Measurements from ENCODE around the gene TTC21B.

Gene TTC21B

DNA sequence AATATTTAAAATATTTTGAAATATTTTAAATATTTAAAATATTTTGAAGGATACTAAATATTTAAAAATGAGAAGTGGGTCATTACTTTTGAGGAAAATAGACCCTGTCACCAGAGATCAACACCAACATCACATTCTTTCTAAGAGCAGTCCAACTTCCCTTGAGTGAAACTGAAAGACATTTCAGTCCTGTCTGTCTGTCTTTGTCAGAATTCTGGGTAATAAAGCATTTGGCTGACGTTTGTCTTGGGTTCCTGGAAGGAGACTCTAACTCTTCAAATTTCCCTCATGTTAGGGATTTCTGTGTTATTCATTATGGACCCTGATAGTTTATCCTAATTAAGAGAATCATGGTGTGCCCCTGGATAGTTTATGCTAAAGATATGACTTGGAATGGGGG, 32.8 kb downstream of the TTC21B start:
- no peak for DNase-seq

DNA sequence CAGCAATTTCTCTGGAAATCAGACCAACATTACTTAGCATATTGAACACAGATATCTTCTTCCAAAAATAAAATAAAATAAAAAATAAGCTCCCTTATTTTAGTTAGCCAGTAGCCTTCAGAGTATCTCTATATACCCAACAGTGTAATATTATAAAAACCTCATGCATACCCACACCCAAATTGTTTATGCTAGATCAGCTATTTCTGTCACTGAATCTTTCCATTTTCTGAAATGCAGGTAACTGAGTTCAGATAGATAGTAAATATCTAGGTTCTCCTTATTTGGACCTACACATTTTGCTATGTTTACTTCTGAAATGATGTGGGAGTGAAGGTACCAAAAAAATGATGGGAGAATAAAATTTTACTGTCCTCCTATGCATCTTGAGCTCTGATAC, 39.9 kb downstream of the TTC21B start:
- DNase-seq, result no peak

DNA sequence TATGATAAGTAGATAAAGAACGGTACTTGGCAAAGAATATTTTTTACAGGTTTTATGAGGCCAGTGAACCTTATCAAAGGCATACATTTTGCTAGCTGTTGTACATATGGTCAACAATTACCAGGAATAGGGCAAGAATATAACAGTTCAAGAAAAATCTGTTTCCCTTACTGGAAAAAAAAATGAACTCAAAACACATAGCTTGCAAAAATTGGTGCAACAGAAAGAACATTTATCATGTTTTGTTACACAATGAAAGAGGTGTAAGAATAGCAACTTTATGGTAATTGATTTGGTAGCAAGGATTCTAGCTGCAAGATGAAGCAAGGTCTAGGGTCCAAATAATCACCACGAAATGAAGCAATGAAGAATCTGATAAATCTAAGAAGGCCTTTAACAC, 41.6 kb downstream of the TTC21B start:
- DNase-seq, result no peak

DNA sequence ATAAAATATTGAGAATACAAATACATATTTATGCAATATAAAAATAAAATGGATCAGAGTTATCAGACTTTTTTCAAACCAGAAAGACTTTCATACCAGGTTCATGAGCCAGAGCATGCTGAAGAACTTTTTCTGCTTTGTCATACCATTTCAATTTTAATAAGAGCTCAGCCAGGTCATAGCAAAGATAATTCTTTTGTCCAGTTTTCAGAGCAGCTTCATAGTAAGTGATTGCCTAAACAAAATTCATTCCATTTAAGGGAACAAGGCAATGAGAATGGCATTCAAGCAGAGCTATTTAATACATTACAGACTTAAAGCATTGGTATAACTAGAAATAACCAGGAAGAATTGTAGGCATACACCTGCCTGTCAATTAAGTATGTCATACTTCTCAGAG, 42.3 kb downstream of the TTC21B start:
- no peak for DNase-seq

DNA sequence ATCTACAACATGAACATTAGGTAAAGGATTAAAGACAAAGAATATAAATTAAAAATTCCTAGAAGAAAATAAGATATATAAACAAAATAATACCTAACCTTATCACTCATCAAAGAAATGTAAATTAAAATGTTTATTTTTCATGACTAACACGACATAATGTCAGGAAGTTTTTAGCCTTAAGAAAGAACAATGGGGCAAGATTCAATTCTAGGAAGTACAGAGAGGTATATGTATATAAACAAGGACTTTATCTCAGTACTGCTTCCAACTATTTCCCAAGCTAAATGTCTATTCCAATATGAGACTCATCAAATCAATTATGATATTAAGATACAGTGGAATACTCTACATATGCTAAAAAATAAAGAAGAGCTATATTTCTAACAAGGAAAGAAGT, 44.1 kb downstream of the TTC21B start:
- no peak for DNase-seq

DNA sequence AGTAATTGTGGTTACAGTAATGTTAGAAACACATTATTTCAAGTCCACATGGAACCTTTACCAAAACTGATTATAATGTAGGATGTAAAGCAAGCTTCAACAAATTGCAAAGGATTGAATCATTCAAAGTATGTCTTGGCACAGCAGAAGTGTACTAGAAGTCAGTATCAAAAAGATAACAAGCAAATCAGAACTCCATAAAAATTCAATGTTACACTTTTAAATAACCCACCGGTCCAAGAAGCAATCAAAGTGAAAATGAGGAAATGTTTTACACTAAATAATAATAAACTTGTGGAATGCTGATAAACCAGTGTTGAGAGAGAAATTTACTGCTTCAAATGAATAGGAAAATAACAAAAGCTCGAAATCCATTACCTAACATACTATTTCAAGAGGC, 47.7 kb downstream of the TTC21B start:
- DNase-seq, result no peak

DNA sequence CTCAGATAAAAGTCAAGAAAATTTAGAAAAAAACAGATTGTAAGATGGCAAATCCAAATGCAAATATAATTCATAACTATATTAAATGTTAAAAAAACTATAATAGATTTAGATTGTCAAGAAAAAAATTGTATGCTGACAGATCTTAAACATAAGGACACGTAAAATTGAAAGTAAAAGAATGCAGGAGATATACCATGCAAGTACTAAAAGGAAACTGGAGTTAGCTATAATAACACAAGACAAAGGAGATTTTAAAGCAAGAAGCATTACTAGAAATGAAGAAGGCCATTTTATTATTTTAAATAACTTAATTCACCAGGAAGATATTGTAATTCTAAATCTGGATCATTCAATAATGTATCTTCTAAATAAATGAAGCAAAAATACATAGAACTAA, 48.3 kb downstream of the TTC21B start:
- no peak for DNase-seq

DNA sequence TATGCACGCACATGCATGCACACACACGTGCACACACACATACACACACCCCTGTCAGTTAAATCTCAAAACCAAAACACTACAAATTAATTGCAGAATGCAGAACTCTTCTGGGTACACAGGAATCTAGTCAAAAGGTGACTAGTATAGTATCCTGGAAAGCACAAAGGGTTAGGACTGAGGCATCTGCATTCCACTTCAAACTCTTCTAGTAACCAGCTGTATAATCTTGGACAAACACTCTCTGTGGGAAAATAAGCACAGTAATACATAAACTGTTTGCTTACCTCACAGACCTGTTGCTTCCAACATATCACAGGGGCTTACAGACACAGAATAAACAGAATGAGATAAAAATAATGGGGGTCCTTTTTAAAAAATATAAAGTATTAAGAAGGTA, 49.1 kb downstream of the TTC21B start:
- no peak for DNase-seq

DNA sequence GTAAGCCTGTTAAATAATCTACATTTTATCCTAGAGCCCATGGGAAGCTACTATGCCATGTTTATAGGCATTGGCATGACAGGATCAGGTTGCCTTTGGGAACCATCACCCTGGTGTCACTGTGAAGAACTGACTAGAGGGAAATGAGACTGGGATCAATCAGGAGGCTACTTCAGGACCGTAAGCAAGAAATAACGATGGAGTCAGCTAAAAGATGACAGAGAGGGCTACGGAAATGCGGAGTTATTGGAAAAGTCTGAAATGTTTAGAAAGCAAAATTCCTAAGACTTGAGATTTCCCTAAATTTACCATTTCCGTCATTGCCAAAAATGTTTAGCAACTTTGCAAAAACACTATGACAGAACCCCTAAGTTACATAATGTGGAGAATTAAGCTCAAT, 50.2 kb downstream of the TTC21B start:
- no peak for DNase-seq

DNA sequence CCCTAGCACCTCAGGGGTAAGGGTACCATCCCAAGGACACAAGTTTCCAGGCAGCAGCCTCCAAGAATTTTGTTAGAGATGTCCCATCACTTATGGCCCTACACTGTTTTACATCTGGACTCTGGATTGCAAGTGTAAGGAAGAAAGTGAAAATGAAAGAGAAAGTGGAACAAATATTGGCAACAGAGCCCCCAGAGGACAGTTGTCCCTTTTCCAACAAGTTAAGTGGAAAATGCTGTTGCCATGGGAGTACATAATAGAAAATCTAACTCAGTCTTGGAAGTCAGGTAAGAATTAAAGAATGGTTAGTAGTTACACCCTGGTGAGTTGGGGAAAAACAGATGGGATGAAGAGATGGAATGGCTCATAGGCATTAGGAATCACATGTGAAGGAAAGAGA, 50.6 kb downstream of the TTC21B start:
- DNase-seq, result no peak

DNA sequence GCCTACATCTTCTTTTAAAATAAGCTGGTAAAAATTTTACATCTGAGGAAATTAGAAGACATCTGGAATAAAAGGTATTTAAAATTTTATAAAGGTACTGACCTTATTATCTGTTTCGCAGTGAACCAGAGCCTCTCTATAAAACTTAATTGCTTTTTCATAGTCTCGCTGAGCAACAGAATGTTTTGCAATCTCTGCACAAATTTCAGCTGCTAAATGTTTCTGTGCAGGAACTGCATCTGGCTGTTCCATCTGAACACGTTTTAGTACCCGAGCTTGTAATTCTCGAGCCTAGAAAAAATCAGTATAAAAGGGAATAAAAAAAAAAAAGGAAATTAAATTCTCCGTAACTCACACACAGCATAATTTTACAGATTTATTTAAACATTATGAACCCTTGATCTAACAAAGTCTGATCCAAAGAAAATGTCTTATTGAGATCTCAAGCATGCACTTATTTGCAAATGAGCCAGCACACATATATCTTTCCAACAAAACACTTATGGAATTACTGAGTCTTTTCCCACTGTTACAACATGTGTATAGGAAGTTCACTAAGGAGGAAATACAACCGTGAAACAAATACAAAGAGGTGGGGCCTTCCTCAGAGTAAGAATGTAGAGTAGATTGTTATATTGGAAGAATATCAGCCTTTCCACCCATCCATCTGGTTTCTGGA, 51.8 kb downstream of the TTC21B start:
- DNase-seq, result no peak

DNA sequence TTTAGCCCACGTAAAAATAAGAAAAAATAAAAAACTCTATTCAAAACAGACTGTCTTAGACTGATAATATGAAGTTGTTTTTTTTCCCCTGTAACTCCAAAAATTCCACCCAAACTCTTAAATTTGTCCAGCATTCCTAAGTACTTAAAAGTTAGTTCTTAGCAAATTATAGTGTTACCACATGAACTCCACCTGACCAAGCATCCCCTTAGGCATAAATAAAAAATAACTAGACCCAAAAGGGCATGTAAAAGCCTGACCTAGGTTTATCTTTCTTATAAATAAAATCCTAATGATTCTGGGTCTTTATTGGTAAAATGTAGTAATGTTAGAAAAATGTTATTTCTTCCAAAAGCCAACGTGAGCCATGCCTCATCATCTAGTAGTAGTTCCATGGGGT, 54.3 kb downstream of the TTC21B start:
- DNase-seq, result no peak

DNA sequence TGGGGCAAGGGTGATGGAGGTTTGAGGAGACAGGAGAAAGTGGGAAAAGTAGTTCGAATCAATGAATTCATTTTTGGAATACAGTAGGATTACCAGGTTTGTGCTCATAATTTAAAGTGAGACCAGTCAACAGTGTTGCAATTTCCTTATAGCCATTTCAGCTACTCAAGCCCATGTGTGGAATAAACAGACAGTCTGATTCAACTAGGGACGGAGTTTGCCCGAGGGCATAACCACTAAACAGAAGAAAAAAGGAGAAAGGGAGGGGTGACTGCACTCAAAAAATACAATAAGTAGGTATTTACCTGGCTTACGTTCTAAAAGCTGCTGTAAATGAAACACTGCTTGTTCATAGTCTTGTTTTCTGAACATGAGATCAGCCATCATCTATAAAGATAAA, 55.2 kb downstream of the TTC21B start:
- DNase-seq, result no peak

DNA sequence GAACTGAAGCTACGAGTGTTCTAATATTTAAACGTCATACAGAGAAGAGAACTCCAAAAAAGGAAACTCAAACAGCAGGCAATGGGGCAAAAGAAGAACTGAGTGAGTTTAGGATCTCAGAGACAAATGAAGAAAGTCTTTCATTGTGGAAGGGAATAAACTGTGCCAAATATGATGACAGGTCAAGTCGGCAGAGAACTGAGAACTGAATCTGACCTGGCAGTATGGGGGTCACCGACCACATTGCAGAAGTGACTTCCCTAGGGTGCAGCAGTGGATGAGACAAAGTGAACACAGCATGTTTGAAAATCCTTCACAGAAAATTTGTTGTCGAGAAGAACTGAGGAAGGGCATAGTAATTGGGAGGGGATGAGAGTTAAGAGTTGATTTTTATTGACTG, 55.9 kb downstream of the TTC21B start:
- no peak for DNase-seq

DNA sequence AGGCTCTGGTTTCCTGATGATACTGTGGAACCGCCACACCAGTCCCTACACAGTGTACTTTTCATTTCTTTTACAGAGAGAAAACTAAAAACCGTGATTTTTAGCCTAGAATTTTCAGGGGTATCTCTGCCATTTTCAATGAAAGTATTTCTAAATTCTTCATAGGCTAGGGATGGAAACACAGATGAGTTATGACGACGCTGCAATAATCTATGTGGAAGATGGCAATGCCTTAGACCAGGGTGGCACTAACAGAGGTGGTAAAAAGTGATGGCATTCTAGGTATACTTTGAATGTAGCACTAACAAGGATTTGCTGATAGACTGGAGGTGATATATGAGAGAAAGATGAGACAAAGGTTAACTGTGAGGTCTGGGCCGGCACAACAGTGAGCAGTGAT, 56.5 kb downstream of the TTC21B start:
- DNase-seq, result no peak

DNA sequence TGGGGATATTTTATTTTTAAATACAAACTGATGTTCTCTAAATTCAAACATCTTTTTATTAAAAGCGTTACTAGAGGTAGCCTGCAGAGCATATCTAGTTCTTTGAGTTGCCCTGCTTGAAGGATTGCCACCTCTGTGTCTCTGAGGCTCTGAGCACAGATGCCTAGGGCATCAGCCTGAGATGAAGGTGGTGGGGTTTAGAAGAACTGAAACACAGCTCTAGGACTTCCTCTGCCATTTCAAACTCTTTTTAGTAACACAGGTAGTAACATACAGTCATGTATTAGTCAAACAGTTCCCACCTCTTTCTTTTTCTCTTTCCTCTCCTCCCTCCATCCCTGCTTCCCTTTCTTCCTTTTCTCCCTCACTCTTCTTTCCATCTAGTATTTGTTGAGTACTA, 57.6 kb downstream of the TTC21B start:
- DNase-seq, result no peak

DNA sequence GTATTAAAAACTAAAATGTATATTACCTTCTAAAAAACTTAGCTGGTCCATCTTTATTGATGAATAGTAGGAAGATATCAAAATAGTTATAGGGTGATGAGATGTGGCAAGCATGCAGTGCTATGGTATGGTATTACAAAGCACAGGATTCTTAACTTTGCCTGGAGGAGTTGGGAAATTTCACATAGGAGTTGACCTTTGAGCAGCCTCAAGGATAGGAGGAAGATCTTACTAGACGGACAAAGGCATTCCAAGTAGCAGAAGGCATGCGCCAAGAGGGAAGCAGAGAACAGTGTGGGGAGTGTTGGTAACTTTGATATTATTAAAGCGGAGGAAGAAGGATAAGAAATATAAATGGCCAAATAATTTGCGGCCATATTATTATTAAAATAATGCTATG, 60.0 kb downstream of the TTC21B start:
- DNase-seq, result no peak

DNA sequence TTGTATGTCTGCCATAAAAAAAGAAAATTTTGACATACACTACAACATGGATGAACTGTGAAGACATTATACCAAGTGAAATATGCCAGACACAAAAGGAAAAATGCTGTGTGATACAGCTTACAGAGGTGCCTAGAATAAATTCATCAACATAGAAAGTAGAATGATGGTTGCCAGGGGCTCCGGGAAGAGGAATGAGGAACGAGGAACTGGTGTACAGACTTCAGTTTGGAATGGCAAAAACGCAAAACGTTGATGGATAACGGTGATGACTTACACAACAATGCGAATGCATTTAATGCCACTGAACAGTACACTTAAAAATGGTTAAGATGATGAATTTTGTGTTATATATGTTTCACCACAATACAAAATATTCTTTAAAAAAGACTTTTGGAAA, 61.0 kb downstream of the TTC21B start:
- DNase-seq, result no peak

DNA sequence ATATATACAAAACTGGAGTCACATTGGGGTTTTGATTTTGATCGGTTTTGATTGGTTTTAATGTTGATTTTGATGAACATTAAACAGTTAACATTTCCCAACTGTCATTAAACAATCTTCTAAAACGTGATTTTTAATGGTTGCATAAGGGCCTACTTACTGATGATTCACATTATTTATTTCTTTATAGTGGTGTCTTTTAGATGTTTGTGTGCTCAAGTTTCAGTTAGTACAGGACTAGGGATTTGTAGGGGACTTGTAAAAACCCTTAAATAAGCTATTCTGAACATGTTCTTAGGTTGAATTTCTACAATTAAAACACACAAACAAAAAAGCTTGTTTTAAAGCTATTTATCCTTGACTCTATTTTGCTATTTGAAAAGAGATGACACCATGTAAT, 61.6 kb downstream of the TTC21B start:
- DNase-seq, result no peak

DNA sequence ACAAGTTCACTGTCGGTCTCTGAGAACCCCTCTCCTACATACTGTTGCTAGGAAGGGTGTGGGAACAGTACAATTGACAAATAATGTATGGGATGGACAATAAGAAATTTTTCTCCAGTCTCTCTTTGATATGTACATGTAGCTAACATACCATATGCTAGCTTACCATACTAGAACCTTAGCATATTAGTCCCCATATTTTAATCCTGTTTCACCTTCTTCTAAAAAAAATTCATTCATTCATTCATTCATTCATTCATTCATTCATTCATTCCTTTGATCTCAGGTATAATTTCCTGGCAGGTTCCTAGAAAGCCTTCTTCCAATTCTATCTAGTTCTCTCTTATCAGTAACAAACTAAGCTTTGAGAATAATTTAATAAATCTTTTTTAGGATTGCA, 62.2 kb downstream of the TTC21B start:
- DNase-seq, result no peak

DNA sequence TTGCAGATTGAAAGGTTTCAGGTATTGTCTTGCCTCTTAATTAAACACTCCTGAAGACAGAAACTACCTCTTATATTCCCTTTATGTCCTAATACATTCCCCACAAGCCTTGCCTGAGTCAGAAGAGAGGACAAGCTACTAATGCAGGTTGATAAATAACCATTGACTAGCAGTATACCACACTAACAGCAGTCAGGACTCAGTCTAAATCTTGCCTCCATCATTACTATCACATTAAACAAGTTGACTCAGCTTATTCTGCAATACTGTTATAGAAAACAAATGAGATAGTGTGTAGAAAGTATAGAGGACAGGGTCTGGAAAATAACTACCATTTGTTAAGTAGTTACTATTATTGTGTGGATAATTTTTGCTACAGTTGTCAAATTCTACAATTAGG, 63.8 kb downstream of the TTC21B start:
- DNase-seq, result no peak

DNA sequence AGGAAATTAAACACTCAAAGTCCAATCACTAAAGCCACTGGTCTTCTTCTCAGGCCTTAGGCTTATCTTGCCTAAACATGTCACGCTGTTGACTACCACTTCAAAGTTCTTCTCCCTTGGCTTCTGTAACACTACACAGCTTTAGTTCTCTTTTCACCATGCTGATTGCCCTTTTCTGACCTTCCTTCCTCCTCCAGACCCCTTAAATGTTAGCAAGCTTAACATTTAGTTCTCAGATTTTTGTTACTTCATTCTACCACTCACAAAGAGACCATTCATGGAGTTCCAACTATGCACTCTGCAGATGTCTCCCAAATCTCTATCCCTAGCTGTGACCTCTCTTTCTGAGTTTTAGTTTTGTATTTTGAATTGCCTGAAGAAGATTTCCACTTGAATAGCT, 64.4 kb downstream of the TTC21B start:
- no peak for DNase-seq

DNA sequence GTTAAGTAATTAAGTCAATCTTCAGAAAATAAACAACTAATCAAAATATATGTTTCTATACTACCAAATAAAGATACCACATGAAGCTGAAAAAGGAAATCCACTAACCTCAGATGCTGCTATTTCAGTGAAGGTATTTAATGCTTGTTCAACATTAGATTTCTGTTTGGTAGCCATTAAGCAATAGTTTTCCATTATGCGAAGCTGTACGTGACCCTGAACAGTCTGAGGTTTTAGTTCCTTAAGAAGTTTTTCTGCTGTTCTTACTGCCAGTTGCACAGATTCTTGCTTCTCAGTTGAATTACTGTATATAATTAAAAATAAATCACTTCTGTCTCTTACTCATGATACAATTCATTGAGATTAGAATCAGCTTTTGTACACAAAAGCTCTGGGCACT, 65.4 kb downstream of the TTC21B start:
- no peak for DNase-seq

DNA sequence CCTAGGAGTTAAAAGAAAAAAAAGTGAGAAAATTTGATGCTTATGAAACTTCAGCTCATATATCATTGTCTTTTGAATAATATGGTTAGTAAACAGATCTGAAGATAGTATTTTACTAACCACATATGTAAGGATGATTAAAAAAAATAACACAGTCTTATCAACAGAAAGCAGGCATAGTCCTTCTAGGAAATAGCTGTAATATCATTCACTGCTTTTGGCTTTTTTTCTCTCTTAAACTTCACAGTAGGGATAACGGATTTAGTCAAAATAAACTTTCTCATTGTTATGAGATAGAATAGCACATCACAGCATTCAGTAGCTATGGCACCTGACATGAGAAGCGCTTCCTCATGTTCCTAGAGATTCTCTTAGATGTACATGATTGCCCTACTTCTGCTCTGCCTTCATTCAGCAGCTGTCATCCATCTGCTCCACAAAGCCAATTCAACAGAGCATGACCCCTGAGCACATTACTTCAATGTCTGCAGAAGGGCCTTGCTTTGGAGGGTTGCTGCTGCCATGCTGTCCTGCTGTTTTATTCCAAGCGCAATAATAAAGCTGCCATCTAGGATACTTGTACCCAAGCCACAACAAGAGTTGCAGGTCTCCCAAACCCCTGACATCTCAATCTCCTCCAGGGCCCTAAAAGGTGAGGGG, 67.0 kb downstream of the TTC21B start:
- no peak for DNase-seq

All from activated naive CD4-positive, alpha-beta T cell treated with anti-CD3 and anti-CD28 coated beads, Interleukin-2, amount 50 U/mL, for 16 hours (primary cell).